Neuronal stem cell (in vitro differentiated cells): ENCODE data around the gene PTPRJ.

ENCODE experiments used
- DNase-seq: peaks from one replicate; pipeline ENCODE4 v3.0.0-alpha.2; 2013; ENCODE audit warnings: low spot score
- H2AFZ ChIP-seq: one replicate; pipeline ENCODE4 v1.6.1; 2013; ENCODE audit warnings: mild to moderate bottlenecking, low read length, inconsistent platforms
- H2AK5ac ChIP-seq: 2 replicates; pipeline ENCODE4 v1.6.1; 2013; ENCODE audit warnings: low read depth, mild to moderate bottlenecking, inconsistent platforms, low read length, moderate library complexity, mixed read lengths
- H2BK120ac ChIP-seq: 2 replicates; pipeline ENCODE4 v1.6.1; 2013; ENCODE audit warnings: low read depth, mild to moderate bottlenecking, inconsistent platforms, low read length, moderate library complexity, mixed read lengths
- H2BK12ac ChIP-seq: one replicate; pipeline ENCODE4 v1.6.1; 2013; ENCODE audit warnings: low read length, inconsistent platforms
- H2BK15ac ChIP-seq: 2 replicates; pipeline ENCODE4 v1.6.1; 2013; ENCODE audit warnings: mild to moderate bottlenecking, low read length, inconsistent platforms, mixed read lengths
- H2BK5ac ChIP-seq: one replicate; pipeline ENCODE4 v1.6.1; 2013; ENCODE audit warnings: inconsistent platforms, mild to moderate bottlenecking, low read length, moderate library complexity
- H3K14ac ChIP-seq: one replicate; pipeline ENCODE4 v1.6.1; 2013; ENCODE audit warnings: low read length, inconsistent platforms
- H3K18ac ChIP-seq: 2 replicates; pipeline ENCODE4 v1.6.1; 2013; ENCODE audit warnings: low read length, inconsistent platforms
- H3K23ac ChIP-seq: 2 replicates; pipeline ENCODE4 v1.6.1; 2013; ENCODE audit warnings: low read depth, mild to moderate bottlenecking, mixed read lengths, low read length, inconsistent platforms; ENCODE audit not compliant: poor library complexity
- H3K27ac ChIP-seq: replicated peaks from 3 replicates; pipeline ENCODE4 v1.5.1; 2013; ENCODE audit warnings: low read length, inconsistent platforms
- H3K27me3 ChIP-seq, 3 experiments: 2 replicates each; pipeline ENCODE4 v1.6.1; 2013; ENCODE audit warnings: low read length in 3 of 3, mild to moderate bottlenecking in 2 of 3, inconsistent platforms in 1 of 3, low read depth in 1 of 3, mixed read lengths in 1 of 3, moderate library complexity in 1 of 3; ENCODE audit not compliant: control insufficient read depth in 3 of 3, insufficient read depth in 3 of 3
- H3K36me3 ChIP-seq, 2 donors: replicated peaks in 1 of 2; 2 replicates each; pipeline ENCODE4 v1.6.1; 2013; ENCODE audit warnings: low read length in 2 of 2; ENCODE audit not compliant: control insufficient read depth in 2 of 2, insufficient read depth in 2 of 2
- H3K4ac ChIP-seq: 2 replicates; pipeline ENCODE4 v1.6.1; 2013; ENCODE audit warnings: inconsistent platforms, mild to moderate bottlenecking, low read length, moderate library complexity
- H3K4me1 ChIP-seq, 2 donors: 1 replicate in 1 of 2; 2 replicates in 1 of 2; pipeline ENCODE4 v1.6.1; 2013; ENCODE audit warnings: low read length in 2 of 2, low read depth in 1 of 2; ENCODE audit not compliant: control insufficient read depth in 2 of 2, insufficient read depth in 1 of 2
- H3K4me2 ChIP-seq: one replicate; pipeline ENCODE4 v1.6.1; 2013; ENCODE audit warnings: mild to moderate bottlenecking, low read length, inconsistent platforms; ENCODE audit not compliant: insufficient read depth, poor library complexity, severe bottlenecking
- H3K4me3 ChIP-seq, 2 donors: 2 replicates each; pipeline ENCODE4 v1.5.1; 2013; ENCODE audit warnings: low read length in 2 of 2, mild to moderate bottlenecking in 2 of 2, inconsistent platforms in 1 of 2, moderate library complexity in 1 of 2
- H3K79me1 ChIP-seq: one replicate; pipeline ENCODE4 v1.6.1; 2013; ENCODE audit warnings: low read depth, mild to moderate bottlenecking, inconsistent platforms, low read length, moderate library complexity
- H3K9ac ChIP-seq: one replicate; pipeline ENCODE4 v1.6.1; 2013; ENCODE audit warnings: mild to moderate bottlenecking, low read depth, low read length, inconsistent platforms; ENCODE audit not compliant: poor library complexity
- H3K9me3 ChIP-seq, 2 donors: replicated peaks in 1 of 2; 2 replicates each; pipeline versions ENCODE3 to v1.6.1; 2013; ENCODE audit warnings: low read length in 2 of 2, mild to moderate bottlenecking in 2 of 2, inconsistent platforms in 1 of 2, low read depth in 1 of 2, mixed read lengths in 1 of 2, moderate library complexity in 1 of 2; ENCODE audit not compliant: control insufficient read depth in 2 of 2, insufficient read depth in 1 of 2
- H4K8ac ChIP-seq: one replicate; pipeline ENCODE4 v1.6.1; 2013; ENCODE audit warnings: low read depth, mild to moderate bottlenecking, inconsistent platforms, low read length, moderate library complexity
- H4K91ac ChIP-seq: one replicate; pipeline ENCODE4 v1.6.1; 2013; ENCODE audit warnings: low read length, low read depth, mild to moderate bottlenecking, inconsistent platforms; ENCODE audit not compliant: poor library complexity
- WGBS, 2 donors: extraction: QIAGEN DNeasy Blood & Tissue Kit; methylation state at CpG; one replicate each; pipeline ENCODE4 v1.1.7; 2013; ENCODE audit warnings: missing lambda C conversion rate in 2 of 2, mixed read lengths in 1 of 2; ENCODE audit not compliant: insufficient read length in 2 of 2, insufficient replicate concordance in 1 of 2; ENCODE audit errors: extremely low coverage in 2 of 2; 5-methylcytosine and 5-hydroxymethylcytosine counted together

The PTPRJ gene

DNA sequence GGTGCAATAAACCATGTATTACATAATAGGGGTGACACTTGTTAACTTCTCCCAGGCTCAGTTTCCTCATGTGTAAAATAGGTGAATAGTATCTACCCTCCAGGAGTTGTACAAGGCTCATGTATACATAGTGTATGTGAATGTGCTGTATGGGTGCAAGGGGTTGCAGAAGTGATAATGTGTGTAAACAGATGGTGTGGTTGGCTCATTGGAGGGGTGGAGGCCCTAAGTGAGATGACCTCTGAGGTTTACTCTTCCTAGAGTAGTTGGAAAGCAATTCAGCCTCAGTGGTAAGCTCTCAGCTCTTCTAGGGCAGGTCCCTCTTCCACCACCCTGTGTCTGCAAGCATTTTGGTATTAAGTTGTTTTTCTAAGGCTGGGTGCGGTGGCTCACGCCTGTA is 102.4 kb downstream of the PTPRJ start:
- Histone ChIP-seq H3K9me3 (no peaks in the 10 kb centered on the region), H3K23ac (no peak overlapping the region), H3K14ac (no peak overlapping the region), H4K91ac (no peak overlapping the region), H3K79me1 (no peaks in the 10 kb centered on the region), H3K4me3 (no peak overlapping the region), H3K27me3 (no peaks in the 10 kb centered on the region), H3K4me1 (peaks cover 9 to 15% of the 10 kb centered on the region in 2 donors), H2BK12ac (no peak overlapping the region), H2BK15ac (no peak overlapping the region), H2AFZ (no peak overlapping the region), H3K4me2 (no peak overlapping the region), H2BK5ac (no peak overlapping the region), H3K36me3 (no peaks in the 10 kb centered on the region), H2BK120ac (no peak overlapping the region), H2AK5ac (no peak overlapping the region), H3K4ac (no peak overlapping the region), H4K8ac (no peak overlapping the region), H3K27ac (no peak overlapping the region), H3K9ac (no peak overlapping the region), H3K18ac (no peak overlapping the region)
- no CpG with 5 or more reads among the region's 2 CpGs for WGBS, 2 donors
- no peak for DNase-seq

DNA sequence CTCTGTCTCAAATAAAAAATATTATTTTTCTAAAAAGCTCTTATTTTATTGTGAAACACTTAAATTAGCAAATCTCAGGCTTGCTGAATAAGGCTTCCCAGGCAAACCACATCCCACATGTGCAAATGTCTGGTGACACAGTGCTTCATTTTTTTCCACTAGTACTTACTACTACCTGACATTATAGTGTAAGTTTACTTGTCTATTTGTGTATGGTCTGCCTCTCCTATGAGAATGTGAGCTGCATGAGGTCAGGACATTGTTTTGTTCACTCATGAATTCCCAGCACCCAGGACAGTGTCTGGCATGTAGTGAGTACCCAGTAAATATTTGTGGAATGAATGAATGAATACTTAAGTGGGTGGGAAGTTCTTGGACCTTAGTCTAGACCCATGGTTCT is 103.1 kb downstream of the PTPRJ start:
- Histone ChIP-seq H3K36me3 (no peaks in the 10 kb centered on the region), H3K9ac (no peak overlapping the region), H3K4me3 (no peak overlapping the region), H4K8ac (no peak overlapping the region), H3K27ac (no peak overlapping the region), H2AFZ (no peak overlapping the region), H3K27me3 (no peaks in the 10 kb centered on the region), H3K14ac (no peak overlapping the region), H2BK15ac (no peak overlapping the region), H3K4me2 (no peak overlapping the region), H3K9me3 (no peaks in the 10 kb centered on the region), H2BK5ac (no peak overlapping the region), H2BK12ac (no peak overlapping the region), H3K4me1 (peaks cover 9 to 17% of the 10 kb centered on the region in 2 donors), H3K23ac (no peak overlapping the region), H2BK120ac (no peak overlapping the region), H3K18ac (no peak overlapping the region), H3K79me1 (no peaks in the 10 kb centered on the region), H3K4ac (no peak overlapping the region), H2AK5ac (no peak overlapping the region), H4K91ac (no peak overlapping the region)
- DNase-seq = no peak

DNA sequence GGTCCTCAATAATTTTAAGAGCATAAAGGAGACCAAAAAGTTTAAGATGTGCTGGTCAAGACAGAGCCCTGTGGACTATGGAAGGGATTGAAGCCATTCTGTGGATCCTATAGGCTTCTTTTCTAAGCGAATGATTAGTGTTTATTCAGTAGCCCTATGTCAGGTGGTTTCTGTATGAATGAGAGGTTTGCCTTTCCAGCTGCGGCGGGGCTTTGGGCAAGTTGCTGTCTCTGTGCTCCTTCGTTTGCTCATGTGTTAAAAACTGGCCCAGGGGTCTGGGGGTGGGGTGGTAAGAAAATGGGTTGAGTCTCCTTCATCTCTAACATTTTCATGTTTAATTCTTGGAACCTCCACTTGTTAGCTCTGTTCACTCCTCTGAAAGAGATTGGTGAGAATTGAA is 105.3 kb downstream of the PTPRJ start:
- Histone ChIP-seq H3K27me3 (no peaks in the 10 kb centered on the region), H3K18ac (no peak overlapping the region), H3K14ac (no peak overlapping the region), H2BK120ac (no peak overlapping the region), H2BK12ac (no peak overlapping the region), H3K4me2 (no peak overlapping the region), H3K9me3 (no peaks in the 10 kb centered on the region), H3K9ac (no peak overlapping the region), H2BK5ac (no peak overlapping the region), H3K79me1 (no peaks in the 10 kb centered on the region), H4K91ac (no peak overlapping the region), H2AK5ac (no peak overlapping the region), H3K4me1 (peaks cover 0 to 9% of the 10 kb centered on the region in 2 donors), H3K4me3 (no peak overlapping the region), H4K8ac (no peak overlapping the region), H3K23ac (no peak overlapping the region), H3K4ac (no peak overlapping the region), H3K27ac (no peak overlapping the region), H2BK15ac (no peak overlapping the region), H3K36me3 (no peaks in the 10 kb centered on the region), H2AFZ (no peak overlapping the region)
- no CpG with 5 or more reads among the region's 4 CpGs for WGBS, 2 donors
- DNase-seq = no peak

DNA sequence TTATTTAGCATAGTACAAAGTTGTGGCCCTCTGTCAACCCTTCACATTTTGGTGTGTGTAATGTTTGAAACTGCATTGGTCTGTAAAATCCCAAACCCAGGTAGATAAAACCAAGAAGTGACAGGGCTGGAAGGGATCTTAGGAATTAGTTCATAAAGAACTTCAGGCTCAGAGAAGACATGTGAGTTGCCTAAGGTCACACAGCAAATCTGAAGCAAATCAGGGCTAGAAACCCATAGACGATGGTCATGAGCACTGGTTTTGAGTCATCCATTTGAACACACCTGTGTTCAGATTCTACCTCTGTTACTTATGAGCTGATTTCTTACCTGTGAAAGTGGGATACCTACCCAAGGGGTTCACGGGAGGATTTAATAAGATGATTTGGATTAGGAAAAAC is 107.1 kb downstream of the PTPRJ start:
- Histone ChIP-seq H2BK15ac (no peak overlapping the region), H3K36me3 (no peaks in the 10 kb centered on the region), H3K27me3 (no peaks in the 10 kb centered on the region), H2AK5ac (no peak overlapping the region), H3K9ac (no peak overlapping the region), H3K14ac (no peak overlapping the region), H2AFZ (no peak overlapping the region), H3K4ac (no peak overlapping the region), H3K4me3 (no peak overlapping the region), H3K27ac (no peak overlapping the region), H3K18ac (no peak overlapping the region), H3K4me1 (peaks cover 0 to 5% of the 10 kb centered on the region in 2 donors), H4K91ac (no peak overlapping the region), H2BK5ac (no peak overlapping the region), H2BK120ac (no peak overlapping the region), H3K4me2 (no peak overlapping the region), H2BK12ac (no peak overlapping the region), H3K23ac (no peak overlapping the region), H4K8ac (no peak overlapping the region), H3K9me3 (no peaks in the 10 kb centered on the region), H3K79me1 (no peaks in the 10 kb centered on the region)
- no peak for DNase-seq
- WGBS, 2 donors = no CpG with 5 or more reads among the region's 2 CpGs
